SK-N-SH (cell line): ENCODE measurements around the gene ERCC5. TPM values are rescaled to one million over a fixed set of nuclear protein-coding genes. Genes with fewer than 3 reads are reported as not detected.
A peak's percentile ranks its signal among the peaks of the same experiment; 100 is the strongest.

ENCODE experiments used
- CTCF ChIP-seq: fragments of 200-600 bp; sonication (generic); IDR thresholded peaks from 2 replicates; pipeline ENCODE4 v1.6.1; 2017; ENCODE audit warnings: antibody characterized with exemption, mild to moderate bottlenecking, moderate library complexity
- ELF1 ChIP-seq: IDR thresholded peaks from 2 replicates; pipeline ENCODE4 v1.4.0; 2012
- FOXM1 ChIP-seq: IDR thresholded peaks from 2 replicates; pipeline ENCODE4 v1.4.0; 2012; ENCODE audit warnings: low read depth, mild to moderate bottlenecking
- IRF3 ChIP-seq: fragments of 150-350 bp; IDR thresholded peaks from 2 replicates; pipeline ENCODE4 v1.6.1; 2016; ENCODE audit warnings: mild to moderate bottlenecking, low read depth, low read length
- JUND ChIP-seq: IDR thresholded peaks from 2 replicates; pipeline ENCODE4 v1.4.0; 2012
- NFIC ChIP-seq: IDR thresholded peaks from 2 replicates; pipeline ENCODE4 v1.4.0; 2012; ENCODE audit warnings: borderline replicate concordance
- NRF1 ChIP-seq: IDR thresholded peaks from 2 replicates; pipeline ENCODE4 v1.6.1; 2012; ENCODE audit warnings: low read depth, mild to moderate bottlenecking, low read length
- PBX3 ChIP-seq: IDR thresholded peaks from 2 replicates; pipeline ENCODE4; 2012
- RCOR1 ChIP-seq: fragments of 150-350 bp; IDR thresholded peaks from 2 replicates; pipeline ENCODE4 v1.6.1; 2017; ENCODE audit warnings: antibody characterized with exemption, low read length
- REST ChIP-seq: IDR thresholded peaks from 2 replicates; pipeline ENCODE4 v1.6.1; 2012; ENCODE audit warnings: mild to moderate bottlenecking, low read depth, low read length, moderate library complexity
- RFX5 ChIP-seq: IDR thresholded peaks from 2 replicates; pipeline ENCODE4 v1.6.1; 2012; ENCODE audit warnings: mild to moderate bottlenecking, improper control_type of control experiment, low read length
- SIN3A ChIP-seq: IDR thresholded peaks from 2 replicates; pipeline ENCODE4 v1.6.1; 2012; ENCODE audit warnings: low read depth, mild to moderate bottlenecking, low read length, moderate library complexity, borderline replicate concordance
- TCF12 ChIP-seq: IDR thresholded peaks from 2 replicates; pipeline ENCODE4 v1.4.0; 2012
- USF2 ChIP-seq: fragments of 150-350 bp; IDR thresholded peaks from 2 replicates; pipeline ENCODE4 v1.6.1; 2017; ENCODE audit warnings: antibody characterized with exemption, low read length, low read depth, borderline replicate concordance
- YY1 ChIP-seq: IDR thresholded peaks from 2 replicates; pipeline ENCODE4 v1.4.0; 2012; ENCODE audit warnings: low read depth, mild to moderate bottlenecking
- polyA plus RNA-seq, 3 experiments: library from polyadenylated mRNA; depleted of rRNA; stranded (reverse); fragments of >200 nt; gene quantifications; 2 replicates each; pipeline ENCODE4 v1.2.3, GENCODE V29; 2012

ERCC5 gene
- polyA plus RNA-seq, 1 of the 3 experiments (the other 2 are of a cell fraction): 14.1 TPM

GRCh38 chr13:102800145-102801041 lies 45.4 kb upstream of the ERCC5 start (continued):
- no peak for TF ChIP-seq USF2
- TF ChIP-seq REST: no peak
- TF ChIP-seq FOXM1: peak; percentile 31; the same call in 1 of the 2 replicates
- no peak for TF ChIP-seq JUND
- peak; percentile 73 for TF ChIP-seq CTCF
- TF ChIP-seq ELF1: no peak
- TF ChIP-seq NRF1: no peak
- no peak for TF ChIP-seq IRF3
- TF ChIP-seq YY1: no peak
- no peak for TF ChIP-seq TCF12
- TF ChIP-seq NFIC: no peak; the same call in 1 of the 2 replicates
- TF ChIP-seq SIN3A: no peak
- TF ChIP-seq RFX5: no peak
- no peak; the same call in 1 of the 2 replicates for TF ChIP-seq RCOR1
- TF ChIP-seq PBX3: no peak
- TF ChIP-seq, all 33 proteins: peak for 10
